ENCODE data around the gene PRR36. TPM values are rescaled to one million over a fixed set of nuclear protein-coding genes. Genes with fewer than 3 reads are reported as not detected.

PRR36 gene
- total RNA-seq, 1 donor from 2014 or later: 0.15 TPM

GRCh38 chr19:7914598-7915045, 40.4 kb upstream of the PRR36 start, which contains the start of gene TGFBR3L:
Gene TGFBR3L (plus strand): TSS chr19:7914830.
- intact Hi-C loops (cut with micrococcal nuclease): no loop called here
- DNase-seq (no peak), ATAC-seq (no peak)

DNA sequence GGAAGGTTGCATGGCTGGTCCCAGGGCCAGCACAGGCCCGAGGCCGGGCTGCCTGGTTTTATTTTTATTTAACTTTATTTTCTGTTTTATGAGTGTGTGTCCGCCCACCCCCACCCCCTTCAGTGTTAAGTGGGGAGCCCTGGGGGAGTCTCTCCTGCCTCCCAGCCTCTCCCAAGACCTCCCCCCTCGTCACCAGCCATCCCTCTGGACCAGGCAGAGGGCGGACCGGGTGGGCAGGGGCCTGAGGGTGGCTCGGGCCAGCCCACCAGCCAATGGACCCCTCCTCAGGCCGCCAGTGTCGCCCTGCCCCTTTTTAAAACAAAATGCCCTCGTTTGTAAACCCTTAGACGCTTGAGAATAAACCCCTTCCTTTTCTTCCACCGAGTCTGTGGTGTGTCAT, 39.9 kb upstream of the PRR36 start:
- DNase-seq: no peak
- ATAC-seq: no peak
- intact Hi-C loops (cut with micrococcal nuclease): no loop called here

DNA sequence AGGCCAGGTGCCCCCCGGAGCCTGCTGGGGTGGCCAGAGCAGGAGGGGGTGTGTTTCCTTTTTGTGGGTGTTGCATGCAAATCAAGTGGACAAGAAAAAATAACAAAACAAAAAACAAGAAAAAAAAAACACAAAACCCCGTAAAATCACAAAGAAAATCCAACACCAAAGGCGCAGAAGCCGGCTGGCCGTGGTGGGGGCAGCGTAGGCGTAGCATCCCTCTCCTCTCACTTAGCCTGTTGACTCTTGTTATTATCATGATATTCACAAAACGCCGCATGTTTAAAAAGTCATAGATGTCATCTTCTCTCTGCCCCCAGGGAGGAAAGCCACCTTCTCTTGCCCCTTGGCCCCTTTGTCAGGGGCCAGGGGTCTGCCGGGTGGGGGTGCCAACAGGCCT, 39.5 kb upstream of the PRR36 start:
- no peak for DNase-seq
- ATAC-seq: no peak

DNA sequence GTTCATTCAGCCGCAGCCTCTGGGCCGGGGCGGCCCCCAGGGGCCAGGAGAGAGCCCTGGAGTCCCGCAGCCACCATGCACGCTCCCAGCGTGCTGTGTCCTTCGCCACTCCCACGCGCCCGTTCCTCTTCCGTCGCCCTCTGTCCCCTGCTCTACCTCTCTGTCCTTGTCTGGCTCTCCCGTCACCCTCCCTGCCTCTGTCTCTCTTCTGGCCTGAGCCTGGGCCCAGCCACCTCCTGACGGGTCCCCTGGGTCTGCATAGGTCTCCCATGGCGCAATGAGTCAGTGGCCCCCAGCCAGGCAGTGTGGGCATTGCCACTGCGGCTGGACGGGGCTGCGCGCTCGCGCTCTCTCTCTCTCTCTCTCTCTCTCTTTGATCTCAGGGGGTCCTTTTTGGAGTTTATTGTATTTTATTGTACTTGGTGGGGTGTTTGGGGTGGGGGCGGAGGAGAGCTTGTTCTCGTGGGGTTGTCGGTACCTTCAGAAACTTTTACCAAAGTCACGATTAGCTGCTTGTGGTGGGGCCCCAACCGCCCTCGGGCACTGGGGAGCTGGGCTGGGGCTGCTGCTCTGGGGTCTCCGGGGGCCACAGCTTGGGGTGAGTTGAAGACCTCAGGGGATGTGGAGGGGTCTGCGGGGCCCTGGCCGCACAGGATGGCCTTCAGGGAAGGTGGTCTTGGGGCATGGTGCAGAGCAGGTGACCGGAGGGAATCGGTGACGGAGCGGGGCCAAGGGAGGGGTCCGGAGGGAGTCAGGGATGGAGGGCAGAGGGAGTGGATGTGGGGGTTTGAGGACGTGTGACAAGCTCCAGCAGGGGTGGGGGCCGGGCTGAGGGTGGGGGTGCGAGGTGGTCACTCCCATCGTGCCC, 38.7 kb upstream of the PRR36 start:
- no peak for ATAC-seq
- intact Hi-C loops (cut with micrococcal nuclease): no loop called here
- no peak for DNase-seq

More for the DNA sequence above, 39.5 kb upstream of the PRR36 start:
- intact Hi-C loops (cut with micrococcal nuclease): no loop called here

DNA sequence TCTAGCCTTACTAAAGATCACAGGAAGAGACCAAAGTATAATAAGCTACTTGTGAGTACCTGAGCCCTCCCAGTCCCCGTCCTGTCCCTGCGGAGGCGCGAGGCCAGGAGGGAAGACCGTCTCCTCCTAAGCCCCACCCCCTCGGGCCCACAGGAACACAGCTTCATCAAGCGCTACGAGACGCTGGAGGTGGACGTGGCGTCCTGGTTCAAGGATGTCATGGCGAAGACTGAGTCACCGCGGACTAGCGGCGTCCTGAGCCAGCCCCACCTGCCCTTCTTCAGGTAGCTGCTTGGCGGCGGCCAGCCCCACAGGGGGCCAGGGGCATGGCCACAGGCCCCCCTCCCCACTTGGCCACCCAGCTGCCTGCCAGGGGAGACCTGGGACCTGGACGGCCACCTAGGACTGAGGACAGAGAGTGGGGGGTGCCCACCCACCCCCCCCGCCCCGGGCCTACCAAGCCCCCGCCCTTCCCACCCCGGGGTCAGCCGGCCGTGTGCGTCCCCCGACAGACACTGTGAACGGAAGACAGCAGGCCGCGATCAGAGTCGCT, 38.0 kb upstream of the PRR36 start:
- intact Hi-C loops (cut with micrococcal nuclease): no loop called here
- ATAC-seq (no peak), DNase-seq (no peak)

DNA sequence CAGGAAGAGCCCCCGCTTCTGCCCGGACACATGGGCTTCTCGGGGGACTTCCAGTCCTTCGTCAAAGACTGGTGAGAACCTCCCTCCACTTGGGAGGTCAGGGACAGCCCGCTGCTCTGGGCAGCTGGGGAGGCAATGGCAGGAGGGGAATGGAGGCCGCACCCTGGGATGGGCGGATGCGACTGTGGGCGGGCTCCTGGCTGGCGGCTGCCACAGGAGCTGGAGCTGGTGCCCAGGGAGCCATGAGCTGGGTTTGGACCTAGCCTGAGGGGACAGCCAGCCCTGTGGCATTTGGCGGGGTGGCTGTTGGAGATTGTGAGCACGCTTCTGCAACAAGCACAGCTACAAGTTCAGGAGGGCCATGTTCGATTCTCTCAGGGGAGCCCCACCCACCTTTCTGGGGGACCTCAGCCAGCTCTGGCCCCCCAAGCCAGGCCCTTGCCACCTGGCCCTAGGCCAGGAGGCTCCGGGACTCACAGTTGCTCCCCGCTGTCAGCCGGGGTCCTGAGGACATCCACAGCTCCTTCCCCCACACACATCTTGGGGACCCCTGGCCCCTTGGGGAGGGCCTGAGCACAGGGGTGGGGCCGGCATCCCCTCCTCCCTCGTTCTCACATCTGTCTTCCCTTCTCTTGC, 37.4 kb upstream of the PRR36 start:
- DNase-seq (no peak), ATAC-seq (no peak)
- intact Hi-C loops (cut with micrococcal nuclease): no loop called here

GRCh38 chr19:7910321-7911161, 36.4 kb upstream of the PRR36 start:
- no peak for DNase-seq
- intact Hi-C loops (cut with micrococcal nuclease): no loop called here
- ATAC-seq: no peak

DNA sequence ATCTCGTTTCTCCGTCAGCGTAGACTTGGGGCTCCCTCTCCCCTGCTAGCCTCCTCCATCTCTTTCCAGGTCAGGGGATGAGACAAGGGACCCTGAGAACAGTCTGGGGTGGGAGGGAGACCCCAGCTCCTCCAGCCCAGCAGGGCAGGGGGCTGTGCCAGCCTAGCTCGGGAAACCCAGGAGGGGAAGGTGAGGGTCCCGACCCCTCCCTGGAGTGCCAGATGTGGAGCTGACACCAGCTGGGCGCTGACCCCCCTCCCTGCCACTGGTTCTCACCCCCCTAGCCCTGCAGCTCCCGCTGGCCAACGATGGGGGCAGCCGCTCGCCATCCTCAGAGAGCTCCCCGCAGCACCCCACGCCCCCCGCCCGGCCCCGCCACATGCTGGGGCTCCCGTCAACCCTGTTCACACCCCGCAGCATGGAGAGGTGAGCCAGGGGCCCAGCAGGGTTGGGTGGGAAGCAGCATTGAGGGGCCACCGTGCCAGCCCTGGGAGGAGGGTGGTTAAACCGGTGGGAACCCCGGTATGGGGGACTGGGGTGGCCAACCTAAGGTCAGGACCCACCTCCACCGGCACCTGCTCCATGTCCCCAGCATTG, 35.4 kb upstream of the PRR36 start:
- ATAC-seq: no peak
- intact Hi-C loops (cut with micrococcal nuclease): no loop called here
- DNase-seq: peak; percentile 23

GRCh38 chr19:7908742-7909461, 34.7 kb upstream of the PRR36 start:
- ATAC-seq: no peak
- DNase-seq: peak; percentile 36
- intact Hi-C loops (cut with micrococcal nuclease): no loop called here

- DNase-seq (no peak), ATAC-seq (no peak)
- intact Hi-C loops (cut with micrococcal nuclease): no loop called here
Measured at GRCh38 chr19:7908078-7908699, 34.0 kb upstream of the PRR36 start.

DNA sequence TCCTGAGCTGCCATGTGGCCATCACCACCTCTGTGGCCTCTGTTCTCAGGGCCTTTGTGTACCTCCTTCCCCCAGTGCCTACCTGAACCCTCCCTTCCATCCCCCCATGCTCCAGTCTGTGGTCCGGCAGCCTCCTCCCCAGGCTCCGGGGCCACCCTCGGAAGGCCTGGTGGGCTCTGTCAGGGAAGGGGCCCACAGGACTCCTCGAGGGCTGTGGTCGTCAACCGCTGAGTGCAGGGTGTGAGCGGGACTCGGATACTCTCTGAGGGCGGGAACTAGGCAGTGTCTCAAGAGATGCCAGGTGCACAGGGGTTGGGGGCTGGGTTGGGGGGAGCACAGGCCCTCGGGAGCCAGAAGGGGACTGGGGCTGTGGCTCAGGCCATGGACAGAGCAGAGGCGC, 33.4 kb upstream of the PRR36 start:
- no peak for ATAC-seq
- DNase-seq: no peak
- intact Hi-C loops (cut with micrococcal nuclease): no loop called here

DNA sequence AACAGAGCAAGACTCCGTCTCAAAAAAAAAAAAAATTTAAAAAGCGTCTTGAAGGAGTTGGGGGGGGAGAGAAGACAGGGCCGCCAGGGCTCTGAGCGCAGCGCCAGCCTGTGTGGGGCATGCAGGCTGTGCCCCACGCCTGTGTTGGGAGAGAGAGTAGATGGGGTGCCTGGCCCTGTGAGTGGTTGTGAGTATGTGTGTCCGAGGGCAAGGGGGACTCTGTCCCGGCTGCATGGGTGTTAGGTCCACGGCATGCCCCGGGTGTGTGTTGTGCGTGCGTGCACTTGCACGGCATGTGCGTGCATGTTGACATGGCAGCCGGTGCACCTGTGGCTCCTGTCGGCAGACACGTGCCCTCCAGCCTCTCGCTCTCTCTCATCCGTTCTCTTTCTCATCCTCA, 32.9 kb upstream of the PRR36 start:
- intact Hi-C loops (cut with micrococcal nuclease): no loop called here
- DNase-seq: no peak
- no peak for ATAC-seq

DNA sequence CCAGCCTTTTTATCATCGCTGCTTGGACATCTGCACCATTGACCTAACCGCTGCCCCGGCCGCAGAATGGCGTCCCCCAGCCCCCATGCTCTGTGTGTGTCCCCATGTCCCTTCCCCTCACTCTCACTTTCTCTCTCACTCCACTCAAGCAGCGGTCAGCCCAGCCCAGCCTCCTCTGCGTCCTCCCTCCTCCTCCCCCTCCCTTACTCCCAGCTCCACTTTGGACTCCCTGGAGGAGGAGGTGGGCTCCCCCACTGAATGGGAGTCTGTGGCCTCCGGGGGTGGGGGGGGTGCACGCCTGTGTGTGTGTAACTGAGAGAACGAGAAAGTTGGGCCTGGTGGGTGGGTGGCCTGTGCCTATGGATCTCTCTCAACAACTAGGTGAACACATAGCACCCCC, 31.7 kb upstream of the PRR36 start:
- no peak for ATAC-seq
- DNase-seq: no peak
- intact Hi-C loops (cut with micrococcal nuclease): no loop called here

DNA sequence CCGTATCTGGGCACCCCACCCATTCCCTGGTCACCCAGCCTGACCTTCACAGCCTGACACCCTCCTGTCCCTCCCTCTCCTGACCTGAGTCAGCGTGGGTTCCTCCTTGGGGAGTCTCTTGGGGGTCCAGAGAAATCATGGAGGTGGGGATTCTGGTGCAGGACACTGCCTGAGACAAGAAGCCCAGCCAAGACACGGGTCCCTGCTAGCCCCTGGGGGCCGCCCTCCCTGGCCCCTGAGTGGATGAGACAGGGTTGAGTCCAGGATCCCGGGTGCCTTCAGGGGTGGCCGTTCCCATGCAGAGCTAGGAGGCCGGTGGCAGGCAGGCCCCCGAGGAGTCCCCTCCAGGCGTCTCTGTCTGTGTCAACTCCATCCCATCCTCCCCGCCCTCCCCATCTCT, 31.1 kb upstream of the PRR36 start:
- no peak for ATAC-seq

DNA sequence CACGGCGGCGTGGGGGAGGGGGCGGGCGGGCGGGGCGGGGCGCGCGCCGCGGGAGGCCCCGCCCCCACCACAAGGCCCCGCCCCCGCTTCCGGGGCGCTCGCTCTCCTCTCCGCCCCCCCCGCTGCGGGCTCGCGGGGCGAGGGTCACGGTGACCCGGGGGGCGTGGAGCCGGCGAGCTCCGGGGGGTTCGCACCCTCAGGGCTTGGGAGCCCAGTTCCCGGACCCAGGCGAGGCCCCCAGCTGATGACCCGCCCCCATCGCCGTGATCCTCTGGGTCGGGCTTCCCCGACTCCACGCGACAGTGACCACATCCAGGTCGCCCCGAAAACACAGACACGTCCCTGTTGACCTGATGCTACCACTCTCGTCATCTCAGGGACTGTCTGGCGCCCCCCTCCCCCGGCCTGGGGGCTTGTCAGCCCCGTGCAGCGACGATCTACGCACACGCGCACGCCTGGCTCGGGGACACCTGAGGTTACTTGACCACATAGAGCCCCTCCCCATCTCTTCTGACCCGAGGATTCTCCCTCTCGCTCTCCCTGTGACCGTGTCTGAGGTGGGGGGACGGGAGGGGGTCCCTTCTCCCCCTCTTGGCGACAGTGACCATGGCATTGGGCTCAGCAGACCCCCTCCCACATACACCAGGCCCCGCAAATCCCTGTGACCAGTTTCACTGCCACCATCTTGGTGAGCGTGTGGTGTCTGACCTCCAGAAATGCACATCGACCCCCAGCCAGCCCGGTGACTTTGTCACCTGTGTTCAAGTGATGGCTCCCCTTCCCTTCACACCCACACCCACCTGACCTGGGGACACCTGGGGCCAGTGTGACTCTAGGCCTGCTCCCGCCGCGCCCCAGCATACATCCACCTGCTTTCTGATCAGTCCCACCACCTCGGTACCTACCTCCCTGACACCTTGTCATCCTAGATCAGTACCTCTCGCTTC, 30.2 kb upstream of the PRR36 start:
- peak; percentile 79 for DNase-seq
- intact Hi-C loops (cut with micrococcal nuclease): no loop called here
- ATAC-seq: peak; percentile 55

More for the DNA sequence above, 31.1 kb upstream of the PRR36 start:
- intact Hi-C loops (cut with micrococcal nuclease): no loop called here
- DNase-seq: no peak

- DNase-seq (peak; percentile 100), ATAC-seq (peak; percentile 89)
- intact Hi-C loops (cut with micrococcal nuclease): no loop called here
Measured at GRCh38 chr19:7903244-7904073, 29.3 kb upstream of the PRR36 start, which contains the start of gene MAP2K7. Gene MAP2K7 (plus strand): TSS chr19:7903877. CDS start chr19:7903945, 68 bp downstream.

Measured in left ventricle myocardium superior (tissue), 1 donor.